Measurements from ENCODE around the gene MMP2.

- no peak for TF ChIP-seq POLR2A (IDR thresholded peaks at IDR 0.05; ENCODE audit: low read depth, low read length)
- TF ChIP-seq TAF1 (IDR thresholded peaks at IDR 0.05; ENCODE audit: low read depth, low read length) = no peak
- TF ChIP-seq POLR2AphosphoS5 (IDR thresholded peaks at IDR 0.05; ENCODE audit: low read depth, low read length) = no peak
- no peak for TF ChIP-seq SPI1 (IDR thresholded peaks at IDR 0.05; ENCODE audit: low read depth, low read length)
- TF ChIP-seq POU2F2 (IDR thresholded peaks at IDR 0.05; ENCODE audit: low read depth, low read length) = no peak
These were observed 8.2 kb upstream of the MMP2 start for GRCh38 chr16:55470533-55471371.

All from GM12891 (cell line).